Measurements from ENCODE around the gene NRN1.
"Not testable (repeated sequence)": the region's sequence is repeated elsewhere in the genome, so short reads cannot be mapped to it uniquely, and the experiment has no call there.

The NRN1 gene

DNA sequence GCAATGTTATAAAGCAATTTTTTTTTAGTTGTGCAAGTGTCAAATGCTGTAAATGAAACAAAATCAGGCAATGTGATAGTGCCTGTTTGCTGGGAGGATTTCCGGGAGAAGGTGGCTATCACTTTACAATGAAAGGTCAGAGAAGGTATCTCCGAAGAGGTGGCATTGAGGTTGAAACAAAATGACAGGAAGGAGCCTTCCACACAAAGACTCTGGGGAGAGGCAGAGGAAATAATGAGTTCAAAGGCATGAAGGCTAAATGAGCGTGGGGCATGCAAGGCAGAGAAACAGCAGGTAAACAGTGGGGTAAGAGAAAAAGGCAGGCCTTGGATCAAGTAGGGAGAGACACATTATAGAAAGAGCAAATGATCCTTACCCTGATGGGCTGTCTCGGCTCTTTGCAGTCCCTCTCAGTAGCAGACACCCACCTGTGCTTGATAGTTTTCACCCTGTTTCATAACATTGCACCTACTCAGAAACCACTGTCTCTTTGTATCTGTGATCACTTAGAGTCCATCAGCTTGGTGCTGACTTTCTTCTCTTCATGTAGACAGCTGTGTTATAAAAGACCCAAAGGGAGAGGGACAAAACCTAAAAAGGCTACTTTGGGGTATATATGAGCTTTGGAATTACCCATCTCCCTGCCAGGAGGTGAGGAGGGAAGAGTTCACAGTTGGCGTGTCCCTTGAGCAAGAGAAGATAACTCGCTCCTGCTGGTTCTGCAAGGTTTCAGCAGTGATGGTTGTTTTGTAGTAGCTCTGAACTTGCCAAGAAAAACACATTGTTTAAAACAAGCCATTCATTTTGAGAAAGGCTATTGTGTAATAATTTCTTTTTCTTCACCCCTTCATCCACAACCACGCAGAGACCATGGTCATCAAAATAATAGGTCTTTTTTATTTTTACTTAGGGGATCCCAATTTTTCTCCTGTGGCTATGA lies 22.3 kb downstream of the NRN1 start:
- in situ Hi-C loops (cut with HindIII; ENCODE audit: low sequenced_read_pairs) = no loop called here

DNA sequence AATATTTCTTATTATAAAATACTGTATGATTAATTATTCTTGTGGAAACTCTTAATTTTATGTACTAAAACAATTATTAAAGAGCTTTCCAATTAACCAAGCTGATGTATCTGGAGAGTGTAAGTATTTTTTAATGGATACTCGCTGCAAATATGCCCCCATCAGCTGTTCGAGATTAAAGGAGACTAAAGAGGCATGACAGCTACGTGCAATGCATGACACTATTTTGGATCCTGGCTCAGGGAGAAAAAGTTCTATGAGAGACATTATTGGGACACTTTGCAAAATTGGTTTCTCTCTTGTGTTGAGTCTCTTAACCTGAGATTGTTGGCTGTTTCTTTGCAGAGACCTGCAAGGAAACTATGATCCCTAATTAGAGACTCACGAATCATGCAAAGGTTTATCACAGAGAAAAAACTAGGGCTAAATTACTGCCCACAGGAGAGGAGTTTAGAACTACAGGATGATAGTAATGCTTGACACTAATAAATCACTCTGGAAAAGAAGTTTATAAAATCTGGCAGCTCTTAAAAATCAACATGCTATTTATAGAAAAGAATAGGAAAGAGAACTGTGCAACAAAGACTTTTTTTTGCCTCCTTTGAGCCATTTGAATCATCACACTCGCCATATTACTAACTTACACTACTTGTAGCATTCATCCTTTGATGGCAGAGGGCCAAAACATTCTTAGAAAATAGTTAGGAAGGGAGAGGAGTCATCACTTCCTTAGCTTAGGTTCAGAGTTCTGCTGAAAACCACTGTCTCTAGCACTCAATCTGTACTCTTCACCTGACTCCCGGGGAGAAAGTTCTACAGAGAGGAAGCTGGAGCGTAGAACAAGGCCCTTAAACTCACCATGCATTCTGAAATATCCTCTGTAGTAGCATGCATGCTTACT lies 25.3 kb downstream of the NRN1 start:
- in situ Hi-C loops (cut with HindIII; ENCODE audit: low sequenced_read_pairs) = no loop called here

DNA sequence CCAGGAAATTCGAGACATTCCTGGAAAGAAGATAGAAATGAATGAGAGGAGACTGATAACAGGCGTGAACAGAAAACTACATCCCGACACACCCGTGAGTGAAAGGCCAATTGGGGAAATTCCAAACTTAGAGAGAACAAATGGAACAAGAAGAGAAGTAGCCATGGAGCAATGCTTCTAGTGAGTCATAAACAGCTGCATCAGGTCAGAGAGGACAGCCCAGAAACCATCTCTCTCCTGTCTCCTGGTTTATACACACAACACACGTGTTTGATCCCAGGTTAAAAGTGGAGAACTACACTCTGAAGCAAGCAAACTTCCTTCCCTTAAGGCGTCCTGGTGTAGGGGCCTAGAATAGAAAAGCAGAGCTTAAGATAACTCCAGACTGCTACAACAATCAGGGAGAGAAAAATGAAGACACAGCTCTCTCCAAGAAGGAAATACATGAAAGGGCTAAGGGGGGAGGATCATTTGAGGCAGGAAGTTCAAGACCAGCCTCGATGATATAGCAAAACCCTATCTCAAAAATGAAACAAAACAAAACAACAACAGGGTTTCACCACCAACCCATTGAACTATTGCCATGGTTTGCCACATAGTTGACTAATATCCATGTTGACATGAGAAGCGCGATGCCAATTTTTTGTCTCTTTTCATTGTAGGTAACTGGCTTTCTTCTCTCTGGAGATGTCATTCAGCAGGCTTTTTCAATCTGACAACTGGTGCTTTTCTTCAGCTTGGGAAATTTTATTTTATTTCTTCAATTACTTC lies 26.9 kb downstream of the NRN1 start:
- in situ Hi-C loops (cut with HindIII; ENCODE audit: low sequenced_read_pairs) = no loop called here

DNA sequence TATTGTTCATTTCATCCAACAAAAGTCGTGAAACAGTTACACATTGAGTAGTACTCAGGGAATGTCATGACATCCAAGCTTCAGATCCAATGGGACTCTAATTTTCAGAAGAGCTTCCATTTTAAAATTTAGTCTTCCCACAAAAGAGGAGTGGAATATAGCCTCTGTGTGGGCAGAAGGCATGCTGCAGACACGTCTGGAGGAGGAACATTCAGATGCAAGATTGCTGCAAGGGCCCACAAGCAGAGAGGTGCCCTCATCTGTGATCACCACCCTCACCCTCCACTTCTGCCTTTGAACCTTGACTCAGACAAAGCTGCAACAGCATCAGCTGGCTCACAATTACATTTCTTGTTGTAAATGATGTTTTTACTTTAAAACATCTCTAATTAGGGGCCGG lies 29.9 kb downstream of the NRN1 start:
- in situ Hi-C loops (cut with HindIII; ENCODE audit: low sequenced_read_pairs) = no loop called here

DNA sequence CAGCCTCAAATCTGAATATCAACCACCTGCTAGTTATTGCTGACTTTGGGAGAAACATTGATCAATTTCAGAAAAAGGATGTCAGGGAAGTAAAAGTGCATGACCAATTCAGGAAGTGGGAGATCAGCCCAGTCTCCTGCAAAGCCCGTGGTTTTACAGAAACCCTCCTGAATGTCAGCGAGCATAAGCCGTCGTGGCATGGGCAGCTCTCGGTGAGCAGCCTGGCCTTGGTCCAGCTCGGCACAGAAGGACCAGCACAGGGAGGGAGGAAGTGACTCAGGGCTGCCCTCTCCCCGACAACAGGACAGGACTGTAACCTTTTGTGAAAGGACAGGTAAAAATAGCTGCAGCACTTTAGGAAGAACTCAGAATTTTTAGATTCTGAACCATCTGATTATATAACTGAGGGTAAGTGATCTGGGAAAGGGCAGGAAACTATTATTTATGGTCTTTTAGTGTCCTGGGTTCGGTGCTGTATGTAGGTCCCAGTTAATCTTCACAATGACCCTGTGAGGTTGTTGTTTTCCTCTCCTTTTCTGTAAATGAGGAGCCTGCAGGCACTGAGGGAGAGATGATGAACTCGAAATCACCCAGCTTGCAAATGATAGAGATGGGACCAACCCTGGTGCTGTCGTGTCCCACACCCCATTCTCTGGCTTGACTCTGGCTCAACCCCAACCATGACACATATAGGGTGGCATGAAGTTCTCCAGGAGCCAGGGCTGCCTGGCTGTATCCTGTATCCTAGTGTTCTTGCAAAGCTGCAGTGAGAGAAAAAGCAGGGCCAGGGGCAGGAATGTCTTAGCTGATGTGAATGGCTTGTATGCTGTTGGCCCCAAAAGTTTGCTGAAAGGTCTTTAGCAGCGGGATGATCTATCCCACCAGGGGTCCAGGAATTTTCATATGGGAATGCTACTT lies 37.6 kb downstream of the NRN1 start:
- in situ Hi-C loops (cut with HindIII; ENCODE audit: low sequenced_read_pairs) = no loop called here

DNA sequence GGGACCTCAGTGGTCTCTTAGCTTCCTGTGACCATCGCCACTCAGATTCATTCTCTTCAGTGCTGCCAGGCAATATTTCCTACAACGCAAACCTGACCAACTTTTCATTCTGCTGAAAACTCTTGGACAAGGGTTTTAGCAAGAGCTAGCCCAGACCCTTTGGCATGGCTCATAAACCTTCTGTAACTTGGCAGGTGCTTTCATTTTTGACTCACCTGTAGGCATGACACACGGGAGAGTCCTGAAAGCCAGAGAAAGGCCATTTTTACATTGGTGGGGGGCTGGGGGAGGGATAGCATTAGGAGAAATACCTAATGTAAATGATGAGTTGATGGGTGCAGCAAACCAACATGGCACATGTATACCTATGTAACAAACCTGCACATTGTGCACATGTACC lies 38.7 kb downstream of the NRN1 start:
- in situ Hi-C loops (cut with HindIII; ENCODE audit: low sequenced_read_pairs) = not testable (repeated sequence)

DNA sequence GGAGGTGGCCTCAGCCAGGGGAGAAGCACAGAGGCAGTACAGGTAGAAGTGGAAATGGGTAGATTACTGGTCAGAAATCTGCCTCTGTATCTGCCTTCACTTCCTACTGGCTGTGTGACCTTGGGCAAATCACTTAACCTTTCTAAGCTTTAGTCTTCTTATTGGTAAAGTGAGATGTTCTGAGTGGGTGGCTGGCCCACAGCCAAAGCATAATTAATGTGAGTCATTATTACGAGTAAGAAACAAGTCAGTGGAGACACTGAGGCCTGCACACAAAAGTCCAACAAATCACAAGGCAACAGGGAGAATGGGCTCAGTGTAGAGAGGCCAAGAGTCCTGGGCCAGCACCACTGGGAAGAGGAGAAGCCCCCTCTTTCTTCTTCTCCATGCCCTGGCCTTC lies 39.1 kb downstream of the NRN1 start:
- in situ Hi-C loops (cut with HindIII; ENCODE audit: low sequenced_read_pairs) = no loop called here

DNA sequence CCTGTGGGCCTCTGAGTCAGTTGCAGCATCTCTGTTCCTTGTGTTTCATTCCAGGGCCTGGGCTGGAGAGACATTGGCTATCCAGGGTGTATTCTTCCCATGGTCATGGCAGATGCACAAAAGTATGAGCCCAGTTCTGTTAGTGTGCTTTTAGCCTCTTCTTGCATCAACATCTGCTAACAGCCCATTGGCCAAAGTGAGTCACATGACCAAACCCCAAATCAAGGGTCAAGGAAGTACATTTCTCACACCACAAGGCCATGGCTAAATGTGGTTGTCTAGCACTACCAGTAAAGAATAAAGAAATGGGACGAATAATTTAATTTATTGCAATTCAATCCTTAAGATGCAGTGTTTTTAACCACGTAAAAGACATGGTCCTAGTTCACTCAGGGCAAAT lies 43.9 kb downstream of the NRN1 start:
- in situ Hi-C loops (cut with HindIII; ENCODE audit: low sequenced_read_pairs) = no loop called here

DNA sequence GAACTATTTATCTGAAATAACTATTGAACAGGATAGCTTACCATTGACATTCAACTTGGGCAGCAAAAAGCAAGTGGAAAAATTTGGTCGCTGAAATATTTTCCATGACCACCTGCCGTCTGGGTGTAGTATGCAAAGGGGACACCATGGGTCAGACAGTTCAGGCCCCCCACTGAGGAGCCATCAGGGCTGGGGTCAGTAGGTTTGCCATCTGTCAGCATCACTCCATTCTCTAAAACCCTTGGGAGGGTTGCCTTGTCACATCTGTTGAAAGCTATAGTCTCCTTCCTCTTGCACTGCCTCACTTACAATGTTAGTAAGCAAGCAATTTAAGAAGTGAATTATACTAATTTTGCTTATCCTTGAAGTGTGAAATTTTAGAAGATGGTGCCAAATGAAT lies 44.9 kb downstream of the NRN1 start:
- in situ Hi-C loops (cut with HindIII; ENCODE audit: low sequenced_read_pairs) = no loop called here

DNA sequence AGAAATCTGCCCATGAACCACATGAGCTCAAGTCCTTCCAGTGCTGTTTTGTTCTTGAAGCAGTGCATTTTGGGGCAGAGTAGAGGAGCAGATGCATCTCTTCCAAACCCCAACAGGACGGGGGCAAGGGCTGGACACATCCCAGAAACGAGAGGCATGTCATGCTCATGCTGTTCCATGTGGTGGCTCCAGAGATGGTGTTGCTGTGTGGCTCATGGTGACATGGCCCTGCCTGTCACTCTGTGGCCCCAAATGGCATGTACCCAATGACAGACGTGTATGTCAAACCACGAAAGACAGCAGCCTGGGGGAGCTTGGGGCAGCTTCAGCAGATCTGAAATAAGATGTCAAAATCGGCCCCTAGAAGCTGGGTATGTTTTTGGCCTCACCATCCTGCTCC lies 46.3 kb downstream of the NRN1 start:
- in situ Hi-C loops (cut with HindIII; ENCODE audit: low sequenced_read_pairs) = no loop called here

DNA sequence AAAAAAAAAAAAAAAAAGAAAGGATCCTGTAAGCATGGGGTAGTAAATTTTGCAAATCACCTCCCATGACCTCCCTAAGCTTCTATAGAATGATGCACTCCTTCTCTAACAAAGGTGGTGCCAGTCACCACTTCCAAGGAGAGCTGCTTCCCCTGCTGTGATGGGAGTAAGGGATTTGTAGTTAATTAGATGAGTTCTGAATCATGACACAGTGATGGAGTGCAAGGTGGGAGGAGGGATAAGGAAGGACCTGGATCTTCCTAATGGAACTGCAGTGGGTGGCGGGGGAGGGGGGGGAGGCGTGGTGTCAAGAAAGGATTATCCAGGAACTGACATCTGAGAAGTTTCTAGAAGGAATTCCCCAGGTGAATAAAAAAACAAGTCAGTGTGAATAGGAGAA lies 47.8 kb downstream of the NRN1 start:
- in situ Hi-C loops (cut with HindIII; ENCODE audit: low sequenced_read_pairs) = no loop called here

DNA sequence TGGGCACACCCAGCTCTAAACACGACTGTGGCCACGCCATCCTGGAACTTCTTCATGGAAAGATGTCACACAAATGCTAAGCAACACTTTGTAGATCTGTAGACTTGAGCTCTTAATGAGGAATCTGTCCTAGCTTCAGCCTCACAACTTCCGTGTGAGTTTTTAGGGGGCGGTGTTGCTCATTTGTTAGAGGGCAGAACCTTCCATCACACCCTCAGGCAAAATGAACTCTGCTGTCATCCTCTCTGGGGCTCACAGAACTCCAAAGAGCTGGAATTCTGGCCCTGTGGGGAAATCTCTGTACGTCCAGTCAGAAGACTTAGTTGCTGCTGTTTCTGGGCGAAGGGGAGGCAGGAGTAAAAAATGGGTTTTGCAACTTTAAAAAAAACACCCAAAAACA lies 49.8 kb downstream of the NRN1 start:
- in situ Hi-C loops (cut with HindIII; ENCODE audit: low sequenced_read_pairs) = no loop called here

DNA sequence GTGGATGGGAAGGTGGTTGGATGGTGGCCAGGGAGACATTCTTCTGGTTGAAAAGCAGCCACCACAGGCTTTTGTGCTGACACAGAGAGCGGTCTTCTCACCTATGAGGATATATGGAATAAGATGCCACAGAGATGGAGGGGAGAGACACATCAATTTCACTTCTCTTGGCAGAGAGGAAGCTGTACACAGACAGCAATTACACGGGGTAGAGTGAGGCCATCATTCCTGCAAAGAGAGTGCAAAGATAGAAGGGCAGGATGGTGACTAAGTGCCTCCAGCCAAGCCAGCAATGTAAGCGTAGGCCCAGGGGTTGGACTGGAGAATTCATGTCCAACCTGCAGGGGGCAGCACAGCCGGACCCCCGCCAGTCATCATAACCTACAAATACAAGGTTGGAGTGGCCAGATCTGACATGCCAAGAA lies 56.4 kb downstream of the NRN1 start:
- in situ Hi-C loops (cut with HindIII; ENCODE audit: low sequenced_read_pairs) = no loop called here
